IMR-90 (cell line): ENCODE data around the gene TMPRSS7. TPM values are rescaled to one million over a fixed set of nuclear protein-coding genes. Genes with fewer than 3 reads are reported as not detected.

ENCODE experiments used
- ATAC-seq: fragments of 200-7000 bp; cut with Tn5 transposase; 2 replicates; pipeline ENCODE4 v1.9.1; 2020; ENCODE audit warnings: low read depth, mild to moderate bottlenecking, moderate library complexity
- BruUV-seq: library from RNA; stranded (reverse); fragments of 400-500 nt; replicated peaks from 2 replicates; lab custom pipeline; 2021; lab: Mats Ljungman, UMichigan
- CTCF ChIA-PET: fragments of 300-600 bp; formaldehyde crosslinking; extraction: SDS; loops from one replicate; lab custom pipeline; 2021; ENCODE audit warnings: antibody characterized with exemption; lab: Yijun Ruan, JAX
- POLR2A ChIA-PET: fragments of 300-600 bp; sonication (Branson Sonifier 250); formaldehyde crosslinking; loops from one replicate; lab custom pipeline; 2022; ENCODE audit warnings: antibody characterized with exemption; ENCODE audit not compliant: unreplicated experiment; lab: Charles Lee
- DNase-seq: peaks from one replicate; pipeline ENCODE4 v3.0.0; 2013
- H2AFZ ChIP-seq: replicated peaks from 2 replicates; pipeline ENCODE3; 2013; ENCODE audit warnings: low read length, mild to moderate bottlenecking; ENCODE audit not compliant: poor library complexity
- H2AK5ac ChIP-seq: 2 replicates; pipeline ENCODE4 v1.6.1; 2013; ENCODE audit warnings: low read depth, low read length, inconsistent platforms
- H2AK9ac ChIP-seq: replicated peaks from 2 replicates; pipeline ENCODE3; 2013; ENCODE audit warnings: mild to moderate bottlenecking, low read depth, low read length, moderate library complexity; ENCODE audit not compliant: poor library complexity
- H2BK120ac ChIP-seq: 2 replicates; pipeline ENCODE4 v1.6.1; 2013; ENCODE audit warnings: low read depth, low read length, inconsistent platforms
- H2BK15ac ChIP-seq: 3 replicates; pipeline ENCODE4 v1.6.1; 2013; ENCODE audit warnings: low read depth, low read length, inconsistent platforms
- H2BK20ac ChIP-seq: 2 replicates; pipeline ENCODE4 v1.6.1; 2013; ENCODE audit warnings: low read depth, mild to moderate bottlenecking, inconsistent platforms, low read length, moderate library complexity
- H2BK5ac ChIP-seq: 2 replicates; pipeline ENCODE4 v1.6.1; 2013; ENCODE audit warnings: mild to moderate bottlenecking, low read depth, low read length, inconsistent platforms; ENCODE audit not compliant: poor library complexity, severe bottlenecking
- H3K14ac ChIP-seq: replicated peaks from 2 replicates; pipeline ENCODE4 v1.6.1; 2013; ENCODE audit warnings: low read depth, low read length, inconsistent platforms
- H3K18ac ChIP-seq: 2 replicates; pipeline ENCODE4 v1.6.1; 2013; ENCODE audit warnings: low read depth, low read length, control low read depth
- H3K23ac ChIP-seq: 2 replicates; pipeline ENCODE4 v1.6.1; 2013; ENCODE audit warnings: low read depth, low read length, inconsistent platforms
- H3K27ac ChIP-seq: 2 replicates; pipeline ENCODE4 v1.5.1; 2013; ENCODE audit warnings: mild to moderate bottlenecking, control low read depth, low read length; ENCODE audit not compliant: insufficient read depth
- H3K27me3 ChIP-seq: 2 replicates; pipeline ENCODE4 v1.6.1; 2013; ENCODE audit warnings: low read length; ENCODE audit not compliant: control insufficient read depth, insufficient read depth
- H3K36me3 ChIP-seq: 2 replicates; pipeline ENCODE4 v1.6.1; 2013; ENCODE audit warnings: low read length, mixed read lengths; ENCODE audit not compliant: control insufficient read depth, insufficient read depth
- H3K4ac ChIP-seq: 2 replicates; pipeline ENCODE4 v1.6.1; 2013; ENCODE audit warnings: low read depth, low read length, inconsistent platforms
- H3K4me1 ChIP-seq: 2 replicates; pipeline ENCODE4 v1.6.1; 2013; ENCODE audit warnings: low read length, mixed read lengths; ENCODE audit not compliant: control insufficient read depth, insufficient read depth
- H3K4me2 ChIP-seq: 2 replicates; pipeline ENCODE4 v1.6.1; 2013; ENCODE audit warnings: low read depth, mild to moderate bottlenecking, control low read depth, low read length, moderate library complexity
- H3K4me3 ChIP-seq: 2 replicates; pipeline ENCODE4 v1.5.1; 2013; ENCODE audit warnings: low read depth, mild to moderate bottlenecking, control low read depth, low read length, moderate library complexity; ENCODE audit not compliant: insufficient read depth
- H3K56ac ChIP-seq: 2 replicates; pipeline ENCODE4 v1.6.1; 2013; ENCODE audit warnings: low read length, inconsistent platforms; ENCODE audit not compliant: insufficient read depth; ENCODE audit errors: extremely low read depth
- H3K79me1 ChIP-seq, 2 experiments: 2 replicates each; pipeline ENCODE4 v1.6.1; 2013; ENCODE audit warnings: low read length in 2 of 2, inconsistent platforms in 1 of 2, low read depth in 1 of 2
- H3K9ac ChIP-seq: 2 replicates; pipeline ENCODE4 v1.6.1; 2013; ENCODE audit warnings: low read depth, low read length, control low read depth
- H3K9me1 ChIP-seq: 2 replicates; pipeline ENCODE4 v1.6.1; 2013; ENCODE audit warnings: low read length, inconsistent platforms; ENCODE audit not compliant: insufficient read depth
- H3K9me3 ChIP-seq: 2 replicates; pipeline ENCODE4 v1.6.1; 2013; ENCODE audit warnings: low read length; ENCODE audit not compliant: control insufficient read depth, insufficient read depth
- H4K20me1 ChIP-seq: 2 replicates; pipeline ENCODE4 v1.6.1; 2013; ENCODE audit warnings: low read length, inconsistent platforms; ENCODE audit not compliant: insufficient read depth
- H4K5ac ChIP-seq: 2 replicates; pipeline ENCODE4 v1.6.1; 2013; ENCODE audit warnings: mild to moderate bottlenecking, low read depth, low read length, control low read depth
- H4K8ac ChIP-seq, 2 experiments: 2 replicates each; pipeline ENCODE4 v1.6.1; 2013; ENCODE audit warnings: low read depth in 2 of 2, low read length in 2 of 2, control low read depth in 1 of 2, inconsistent platforms in 1 of 2
- H4K91ac ChIP-seq: 2 replicates; pipeline ENCODE4 v1.6.1; 2013; ENCODE audit warnings: low read depth, low read length, inconsistent platforms; ENCODE audit not compliant: insufficient read depth
- FOS ChIP-seq: fragments of 150-350 bp; IDR thresholded peaks from 2 replicates; pipeline ENCODE4 v1.6.1; 2016; ENCODE audit warnings: low read depth, low read length
- SMC3 ChIP-seq: fragments of 150-350 bp; IDR thresholded peaks from 2 replicates; pipeline ENCODE4 v1.6.1; 2016; ENCODE audit warnings: low read depth, mild to moderate bottlenecking, antibody characterized with exemption, low read length, moderate library complexity
- WGBS, 2 experiments: methylation state at CpG; one replicate each; pipeline versions ENCODE4 v1.1.5 to v1.1.7; 2013; ENCODE audit warnings: missing lambda C conversion rate in 2 of 2; ENCODE audit not compliant: insufficient read length in 1 of 2; ENCODE audit errors: extremely low coverage in 2 of 2; 5-methylcytosine and 5-hydroxymethylcytosine counted together
- dilution Hi-C: fragments of 300-500 bp; cut with HindIII; formaldehyde crosslinking; loops from one replicate; pipeline ENCODE4 v1.14.3; 2018; ENCODE audit warnings: low sequenced_read_pairs; ENCODE audit not compliant: unreplicated experiment
- in situ Hi-C: fragments of 300-500 bp; cut with MboI; formaldehyde crosslinking; loops from 3 replicates; pipeline ENCODE4 v1.14.3; 2019; ENCODE audit warnings: low sequenced_read_pairs, inconsistent platforms, mixed read lengths
- intact Hi-C: fragments of 100-400 bp; cut with micrococcal nuclease; formaldehyde crosslinking; loops from 2 replicates; pipeline ENCODE4 v1.10.0; 2022
- polyA plus RNA-seq, 3 experiments: library from polyadenylated mRNA; depleted of rRNA; stranded (reverse); fragments of >200 nt; gene quantifications; 2 replicates each; pipeline ENCODE4 v1.2.3, GENCODE V29; 2012; ENCODE audit warnings: low replicate concordance in 1 of 3
- total RNA-seq: library from RNA; depleted of rRNA; stranded (reverse); fragments of >200 nt; gene quantifications from 2 replicates; pipeline ENCODE4 v1.2.3, GENCODE V29; 2012

Gene TMPRSS7
- total and polyA plus RNA-seq, 2 of the 4 experiments (the other 2 are of a cell fraction), result 0.07 TPM; not detected in 1

- dilution Hi-C loops, result no loop called here
- no peak for ATAC-seq
These were observed 61.2 kb downstream of the TMPRSS7 start for GRCh38 chr3:112095731-112096130.

More at GRCh38 chr3:112095731-112096130, 61.2 kb downstream of the TMPRSS7 start:
- Histone ChIP-seq H4K91ac (no peak overlapping the region; the same call in 1 of the 2 replicates), H2AK5ac (no peak overlapping the region; the same call in 1 of the 2 replicates), H3K14ac (no peak overlapping the region), H3K9ac (no peak overlapping the region), H3K56ac (no peak overlapping the region), H3K18ac (peak overlapping the region; percentile 81; the same call in 1 of the 2 replicates), H2BK5ac (peak overlapping the region; percentile 90), H3K4me3 (no peak overlapping the region), H3K4ac (no peak overlapping the region), H4K5ac (peak overlapping the region; percentile 37; the same call in 1 of the 2 replicates), H3K4me1 (peaks cover 11% of the 10 kb centered on the region), H3K9me3 (peaks cover 3% of the 10 kb centered on the region; the same call in 1 of the 2 replicates), H3K9me1 (peaks cover 8% of the 10 kb centered on the region; the same call in 1 of the 2 replicates), H2AK9ac (no peak overlapping the region), H3K36me3 (no peaks in the 10 kb centered on the region), H2BK20ac (no peak overlapping the region), H2BK120ac (peak overlapping the region; percentile 7; the same call in 1 of the 2 replicates), H3K23ac (no peak overlapping the region), H4K20me1 (no peaks in the 10 kb centered on the region), H2BK15ac (no peak overlapping the region), H2AFZ (no peak overlapping the region), H3K27me3 (no peaks in the 10 kb centered on the region), H3K79me1 (peaks cover 10 to 57% of the 10 kb centered on the region in 2 experiments), H3K27ac (peak overlapping the region; percentile 25), H4K8ac (0 out of 4 replicates have a peak overlapping the region, but pooled peaks of 1 of the 2 experiments have one; percentile 18), H3K4me2 (no peak overlapping the region)
- in situ Hi-C loops, result no loop called here
- WGBS, 2 experiments, result no CpG with 5 or more reads among the region's 2 CpGs
- CTCF ChIA-PET, result no interaction called here
- no peak for DNase-seq
- TF ChIP-seq SMC3 (no peak), FOS (no peak)
- POLR2A ChIA-PET, result no interaction called here
- no TSS peak for BruUV-seq
- intact Hi-C loops, result no loop called here
